ENCODE measurements around the gene VANGL1.

Gene VANGL1

DNA sequence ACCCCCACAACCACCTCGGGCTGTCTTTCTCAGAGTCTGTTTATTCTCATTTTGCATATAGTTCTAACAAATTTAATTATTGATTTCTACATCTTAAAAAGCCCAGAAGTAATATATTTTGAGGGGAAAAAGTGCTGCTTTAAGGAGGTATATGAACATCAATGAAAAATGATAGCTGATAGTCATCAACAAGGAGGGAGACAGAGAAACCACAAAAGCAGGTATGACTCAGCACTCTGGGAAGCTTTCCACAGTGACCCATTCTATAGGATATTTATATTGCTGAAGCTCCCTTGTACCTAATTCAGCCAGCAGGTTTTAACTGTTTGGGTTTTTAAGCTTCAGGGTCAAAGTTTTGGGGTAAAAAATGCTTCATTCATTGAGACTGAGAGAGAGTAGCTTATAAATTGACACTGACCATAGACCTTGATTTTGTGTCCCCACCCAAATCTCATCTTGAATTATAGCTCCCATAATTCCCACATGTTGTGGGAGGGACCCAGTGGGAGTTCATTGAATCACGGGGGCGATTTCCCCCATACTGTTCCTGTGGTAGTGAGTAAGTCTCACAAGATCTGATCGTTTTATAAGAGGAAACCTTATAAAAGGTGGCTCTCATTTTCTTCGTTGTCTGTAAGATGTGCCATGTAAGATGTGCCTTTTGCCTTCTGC lies 27.4 kb downstream of the VANGL1 start:
- DNase-seq, result no peak

DNA sequence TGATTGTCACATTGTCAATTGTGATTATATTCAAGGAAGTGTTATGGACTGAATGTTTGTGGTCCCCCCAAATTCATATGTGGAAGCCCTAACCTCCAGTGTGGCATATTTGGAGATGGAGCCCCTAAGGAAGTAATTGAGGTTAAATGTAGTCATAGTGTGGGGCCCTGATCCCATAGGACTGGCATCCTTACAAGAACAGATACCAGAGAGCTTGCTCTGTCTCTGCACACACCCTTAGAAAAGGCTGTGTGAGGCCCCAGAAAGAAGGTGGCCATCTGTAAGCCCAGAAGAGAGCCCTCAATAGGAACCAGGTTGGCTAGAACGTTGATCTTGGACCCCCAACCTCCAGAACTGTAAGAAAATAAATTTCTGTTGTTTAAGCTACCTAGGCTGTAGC lies 28.1 kb downstream of the VANGL1 start:
- DNase-seq, result no peak

DNA sequence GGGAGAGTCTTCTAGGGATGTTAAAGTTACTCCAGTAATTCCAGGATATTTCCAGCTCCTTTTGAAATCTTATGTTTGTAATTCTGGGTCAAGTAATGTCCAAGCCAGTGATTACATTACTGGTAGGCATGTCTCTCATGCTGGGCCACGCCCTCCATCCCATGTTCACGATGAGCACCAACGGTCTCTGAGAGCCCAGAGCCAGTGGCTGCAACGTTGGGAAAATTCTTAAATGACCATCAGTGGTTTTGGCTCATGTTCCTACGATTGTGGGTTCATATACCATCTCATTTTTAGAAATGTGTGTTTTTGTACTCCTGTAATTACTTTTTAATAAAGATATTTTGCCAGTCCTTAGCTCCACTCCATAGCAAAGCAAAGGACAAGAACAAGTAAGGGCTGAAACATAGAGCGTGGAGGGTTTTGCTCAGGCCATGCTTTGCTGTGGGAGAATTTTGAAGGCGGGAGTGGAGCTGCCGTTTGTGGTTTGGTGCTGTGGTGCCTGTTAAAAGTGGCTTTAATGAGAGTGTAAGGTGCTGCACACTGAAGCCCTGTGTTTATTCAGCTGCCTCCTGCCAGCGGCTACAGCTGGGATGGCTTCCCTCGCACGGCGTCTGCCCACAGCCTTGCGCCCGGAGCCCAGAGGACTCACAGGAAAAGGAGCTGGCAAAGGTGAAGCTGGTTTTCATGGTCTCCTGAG lies 28.9 kb downstream of the VANGL1 start:
- no peak for DNase-seq

DNA sequence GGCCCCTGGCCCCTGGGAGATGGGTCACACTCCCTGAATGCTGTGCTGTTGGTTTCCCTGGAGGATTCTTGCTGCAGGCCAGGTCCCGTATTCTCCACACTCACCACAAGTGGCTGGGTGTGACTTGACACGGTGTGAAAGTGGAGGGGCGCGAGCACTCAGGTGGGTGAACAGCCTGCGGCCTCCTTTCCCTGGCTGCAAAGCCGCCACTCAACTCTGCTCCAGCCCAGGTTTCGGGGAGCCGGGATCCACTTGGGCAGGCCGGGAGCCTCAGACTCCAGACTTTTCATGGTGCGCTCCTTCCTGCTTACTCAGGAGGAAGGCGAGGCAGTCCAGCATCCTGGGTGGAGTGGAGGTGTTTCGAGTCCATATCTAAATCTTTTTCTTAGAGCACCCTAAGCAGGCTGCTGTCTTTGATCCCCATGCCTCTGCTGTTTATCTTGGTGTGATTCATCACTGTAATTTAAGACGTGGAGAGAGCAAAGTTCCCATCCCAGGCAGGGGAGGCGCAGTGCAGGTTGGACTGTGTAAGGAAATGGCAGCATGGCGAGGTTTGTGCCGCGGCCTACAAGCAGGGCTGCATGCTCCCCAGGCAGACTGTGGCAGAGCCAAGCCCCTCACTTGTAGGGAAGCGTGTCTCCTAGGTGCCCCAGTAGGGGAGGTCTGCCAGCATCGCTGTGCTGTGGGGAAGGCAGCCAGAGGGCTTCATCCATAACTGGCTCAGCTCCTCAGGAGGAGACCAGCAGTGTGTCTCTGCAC lies 29.6 kb downstream of the VANGL1 start:
- no peak for DNase-seq

DNA sequence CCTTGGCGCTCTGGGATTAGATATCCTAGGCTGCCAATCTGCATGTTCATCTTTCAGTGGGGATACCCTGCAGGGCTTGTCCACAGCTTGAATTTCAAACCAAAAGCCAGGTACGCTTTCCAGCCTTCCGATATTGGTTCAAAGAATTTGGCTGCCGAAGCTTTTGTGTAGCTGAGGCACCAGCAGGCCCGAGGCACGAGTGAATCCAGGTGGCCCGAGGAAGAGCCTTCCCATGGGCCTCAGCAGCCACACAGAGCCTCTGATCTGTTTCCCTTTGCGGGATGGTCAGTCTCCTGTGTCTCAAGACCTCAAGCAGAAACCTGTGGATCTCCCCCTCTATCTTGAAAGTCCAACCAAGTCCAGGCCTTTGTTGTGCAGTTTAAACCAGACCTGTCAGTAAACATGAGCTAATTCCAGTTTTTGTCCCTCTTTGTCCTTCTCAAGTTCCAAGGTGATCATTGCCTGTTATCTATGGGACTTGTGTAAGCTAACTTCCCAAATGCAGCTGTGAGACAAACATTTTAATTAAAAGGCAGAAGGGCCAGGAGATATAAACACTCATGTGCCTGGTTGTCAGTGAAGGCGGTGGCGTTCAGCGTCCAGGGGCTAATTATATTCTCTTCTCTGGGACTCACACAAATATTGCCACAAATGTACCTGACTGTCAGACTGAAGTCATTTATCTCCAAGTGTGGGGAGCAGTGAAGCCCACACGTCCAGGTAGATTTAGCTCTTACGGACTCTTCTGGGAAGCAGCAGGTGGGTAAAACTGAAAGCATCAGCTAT lies 30.6 kb downstream of the VANGL1 start:
- no peak for DNase-seq

DNA sequence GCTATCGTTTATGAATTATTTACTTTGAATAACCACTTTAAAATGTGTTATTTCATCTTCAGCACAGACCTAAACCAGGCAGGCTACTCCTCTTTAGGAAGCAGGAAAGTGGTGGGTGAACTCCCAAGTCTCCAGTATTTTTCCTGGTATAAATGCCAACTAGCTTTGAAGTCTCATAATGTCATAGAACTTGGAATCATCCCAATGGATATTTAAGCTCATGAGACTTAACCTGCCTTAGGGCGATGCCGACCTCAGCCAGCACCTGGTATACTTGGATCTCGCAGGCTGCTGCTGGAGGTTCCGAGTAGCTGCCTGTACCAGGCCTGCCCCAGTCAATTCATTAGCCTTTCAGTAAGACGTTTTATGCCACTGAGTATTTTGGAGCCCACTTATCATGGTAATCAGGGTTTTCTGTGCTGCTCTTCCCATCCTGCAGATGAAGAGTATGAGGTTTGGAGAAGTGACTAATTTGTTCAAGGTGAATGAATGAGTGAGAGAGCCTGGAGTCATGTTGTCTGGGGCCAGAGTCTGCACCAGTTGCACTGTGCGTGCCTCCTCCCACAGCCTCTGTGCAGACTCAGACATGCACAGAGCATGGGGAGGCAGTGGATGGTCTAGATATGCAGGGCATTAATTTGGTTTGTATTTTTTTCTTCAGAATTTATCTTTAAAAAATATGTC lies 34.9 kb downstream of the VANGL1 start:
- no peak for DNase-seq

DNA sequence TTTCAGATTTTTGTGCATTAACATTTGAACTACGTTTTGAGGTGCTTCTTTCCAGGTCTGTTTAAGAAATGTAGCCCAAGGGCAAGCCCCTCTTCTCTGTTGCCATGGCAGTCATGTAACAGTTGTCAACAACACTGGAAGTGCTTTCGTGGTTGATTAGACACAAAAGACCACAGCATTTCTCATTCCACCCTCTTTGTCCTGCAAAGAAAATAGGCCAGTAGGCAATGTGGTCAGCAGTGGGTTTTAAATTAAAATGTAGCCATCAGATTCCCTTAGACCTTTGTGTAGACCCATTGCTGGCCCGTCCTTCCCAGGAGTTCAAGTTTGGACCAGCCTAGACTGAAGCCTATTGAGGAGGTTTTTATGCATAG lies 35.4 kb downstream of the VANGL1 start:
- DNase-seq, result no peak

DNA sequence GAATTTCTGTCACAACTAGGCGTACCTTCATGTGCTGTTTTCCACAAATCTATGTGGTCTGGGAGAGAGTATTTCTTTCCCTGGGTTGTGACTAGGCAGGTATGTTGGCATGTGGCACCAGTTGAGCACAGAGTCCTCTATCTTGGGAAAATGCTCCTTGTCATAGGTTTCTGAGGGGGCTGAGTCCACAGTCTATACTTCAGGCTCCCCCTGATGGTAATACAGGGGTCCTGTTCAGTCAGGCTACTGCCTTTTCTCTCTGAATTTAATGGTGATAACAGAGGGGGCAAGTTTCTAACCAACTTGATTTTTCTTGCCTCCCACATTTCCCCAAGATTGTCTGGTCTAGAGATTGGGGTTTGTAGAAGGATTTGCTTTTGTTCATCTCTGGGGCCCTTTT lies 35.8 kb downstream of the VANGL1 start:
- no peak for DNase-seq

DNA sequence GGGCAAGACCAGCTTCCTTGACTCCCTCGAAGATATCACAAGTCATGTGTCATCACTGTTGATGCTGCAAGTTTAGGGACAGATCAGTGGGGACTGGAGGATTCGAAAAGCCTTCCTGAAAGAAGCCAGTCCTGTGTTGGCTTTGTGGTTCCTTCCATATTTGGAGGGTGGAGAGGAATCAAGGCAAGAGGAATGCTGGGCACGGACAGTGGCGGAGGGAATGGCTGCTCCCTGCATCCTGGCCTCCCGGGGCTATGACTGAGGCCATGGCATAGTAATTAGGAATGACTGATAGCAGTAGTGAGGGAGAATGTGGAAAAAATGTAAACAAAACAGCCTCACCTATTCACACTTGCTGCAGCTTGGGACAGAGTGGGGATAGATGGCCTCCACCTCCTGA lies 36.4 kb downstream of the VANGL1 start:
- DNase-seq, result no peak

DNA sequence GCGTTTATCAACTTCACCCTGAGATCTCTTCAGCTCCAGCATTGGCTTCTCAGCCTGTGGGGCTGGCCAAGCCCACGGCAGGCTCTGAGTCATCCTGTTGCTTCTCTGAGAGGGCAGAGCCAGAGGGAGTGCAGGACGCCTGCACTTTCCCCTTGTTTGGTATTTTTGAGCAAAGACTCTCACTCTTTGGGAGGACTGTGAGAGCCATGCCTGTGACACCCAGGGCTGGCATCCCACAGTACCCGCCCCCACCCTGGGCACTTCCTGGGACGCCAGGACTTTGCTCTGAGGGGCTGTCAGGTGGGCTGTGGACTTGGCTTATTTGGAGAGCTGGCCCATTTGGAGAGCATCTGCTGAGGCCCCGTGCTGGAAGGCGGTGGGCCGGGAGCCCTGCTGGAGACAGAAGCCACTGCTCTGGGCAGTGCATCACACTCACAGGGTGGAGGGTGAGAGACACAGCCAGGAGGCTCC lies 37.4 kb downstream of the VANGL1 start:
- DNase-seq, result no peak

DNA sequence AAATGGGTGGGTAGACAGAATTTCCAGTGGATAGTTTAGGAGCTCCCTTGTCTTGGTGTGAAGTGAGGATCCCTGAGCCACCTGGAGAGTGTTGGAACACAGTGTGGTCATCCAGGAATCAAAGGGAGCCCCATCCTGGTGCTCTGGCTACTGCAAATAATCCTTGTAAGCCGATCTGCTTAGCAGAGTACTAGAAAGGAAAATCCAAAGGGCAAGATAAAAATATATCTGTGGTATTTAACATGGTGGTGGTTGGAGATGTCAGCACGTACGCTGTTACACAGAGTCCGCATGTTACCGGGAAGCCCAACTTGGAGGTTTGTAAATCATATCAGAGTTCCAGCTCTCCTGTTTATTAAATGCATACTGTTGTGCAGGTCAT lies 39.0 kb downstream of the VANGL1 start:
- DNase-seq, result no peak

DNA sequence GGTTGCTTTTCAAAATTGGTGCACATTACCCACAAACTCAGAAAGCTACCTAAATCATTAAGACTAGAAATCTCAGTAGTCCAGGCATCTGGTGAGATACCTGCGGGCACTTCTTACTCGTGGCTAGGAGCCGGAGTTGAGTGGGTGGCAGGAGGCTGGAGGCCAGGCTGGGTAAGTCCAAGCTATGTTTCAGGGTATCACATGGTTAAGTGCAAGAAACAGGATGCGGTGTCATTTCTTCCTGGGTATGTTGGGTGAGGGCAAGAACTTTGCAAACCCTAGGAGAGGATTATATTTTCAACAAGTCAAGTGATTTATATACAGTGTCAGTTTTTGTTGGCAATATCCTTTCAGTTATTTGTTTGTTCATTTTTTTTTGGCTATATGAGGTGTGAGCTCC lies 41.0 kb downstream of the VANGL1 start:
- no peak for DNase-seq

DNA sequence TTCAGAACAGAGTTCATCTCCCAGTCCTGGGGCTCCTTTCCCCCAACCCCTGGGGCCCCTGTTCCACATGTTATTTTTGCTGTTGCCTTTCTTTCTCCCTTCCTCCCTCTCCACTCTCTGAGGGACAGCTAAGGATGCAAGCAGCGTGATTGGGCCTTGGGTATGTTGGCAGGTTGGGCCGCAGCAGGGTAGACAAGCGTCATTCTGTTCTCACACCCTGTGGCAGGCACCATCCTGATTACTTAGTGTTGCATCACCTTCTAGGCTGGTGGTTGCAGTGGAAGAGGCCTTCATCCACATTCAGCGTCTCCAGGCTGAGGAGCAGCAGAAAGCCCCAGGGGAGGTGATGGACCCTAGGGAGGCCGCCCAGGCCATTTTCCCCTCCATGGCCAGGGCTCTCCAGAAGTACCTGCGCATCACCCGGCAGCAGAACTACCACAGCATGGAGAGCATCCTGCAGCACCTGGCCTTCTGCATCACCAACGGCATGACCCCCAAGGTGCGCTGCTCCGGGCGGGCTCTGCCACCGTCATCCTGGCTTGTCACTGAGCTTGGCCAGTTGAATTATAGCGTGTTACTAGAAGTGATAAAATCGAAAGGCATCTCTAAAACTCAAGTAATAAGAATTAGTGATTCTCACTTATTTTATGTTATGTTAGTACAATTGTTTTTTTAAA lies 43.4 kb downstream of the VANGL1 start:
- DNase-seq, result no peak

DNA sequence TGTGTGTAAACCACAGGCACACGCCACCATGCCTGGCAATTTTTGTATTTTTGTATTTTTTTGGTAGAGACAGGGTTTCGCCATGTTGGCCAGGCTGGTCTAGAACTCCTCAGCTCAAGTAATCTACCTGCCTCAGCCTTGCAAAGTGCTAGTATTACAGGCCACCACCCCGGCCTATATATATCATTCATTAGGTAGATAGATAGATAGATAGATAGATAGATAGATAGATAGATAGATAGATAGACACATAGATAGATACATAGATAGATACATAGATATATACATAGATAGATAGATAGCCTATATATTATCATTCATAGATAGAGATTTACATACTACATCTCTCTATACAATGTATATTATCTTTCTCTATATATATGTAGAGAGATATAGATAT lies 46.0 kb downstream of the VANGL1 start:
- no peak for DNase-seq

DNA sequence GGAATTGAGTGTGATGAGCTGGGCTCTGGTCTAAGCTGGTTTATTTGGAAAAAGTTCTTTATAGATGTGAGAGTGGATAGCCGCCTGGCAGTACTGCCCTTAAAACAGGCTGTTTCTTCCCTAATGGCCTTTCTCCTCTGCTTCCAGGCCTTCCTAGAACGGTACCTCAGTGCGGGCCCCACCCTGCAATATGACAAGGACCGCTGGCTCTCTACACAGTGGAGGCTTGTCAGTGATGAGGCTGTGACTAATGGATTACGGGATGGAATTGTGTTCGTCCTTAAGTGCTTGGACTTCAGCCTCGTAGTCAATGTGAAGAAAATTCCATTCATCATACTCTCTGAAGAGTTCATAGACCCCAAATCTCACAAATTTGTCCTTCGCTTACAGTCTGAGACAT lies 49.2 kb downstream of the VANGL1 start:
- DNase-seq, result no peak

DNA sequence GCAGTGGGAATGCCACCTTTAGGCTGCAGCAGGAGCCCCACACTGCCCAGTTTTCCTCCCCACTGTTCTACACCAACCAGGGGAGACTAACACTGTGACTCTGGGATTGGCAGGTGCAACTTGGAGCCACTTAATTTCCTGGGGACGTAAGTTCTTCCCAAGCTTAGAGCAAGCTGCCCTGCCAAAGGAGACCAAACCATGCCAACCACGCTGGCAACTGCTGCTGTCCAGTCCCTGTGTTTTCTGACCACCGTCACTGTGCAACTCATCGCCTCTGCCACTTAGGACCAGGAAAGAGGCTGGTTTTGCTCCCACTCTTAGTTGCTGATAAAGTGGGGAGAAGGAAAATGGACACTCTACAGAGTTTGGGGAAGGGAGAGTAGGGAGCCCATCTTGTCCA lies 50.5 kb downstream of the VANGL1 start:
- DNase-seq, result no peak

DNA sequence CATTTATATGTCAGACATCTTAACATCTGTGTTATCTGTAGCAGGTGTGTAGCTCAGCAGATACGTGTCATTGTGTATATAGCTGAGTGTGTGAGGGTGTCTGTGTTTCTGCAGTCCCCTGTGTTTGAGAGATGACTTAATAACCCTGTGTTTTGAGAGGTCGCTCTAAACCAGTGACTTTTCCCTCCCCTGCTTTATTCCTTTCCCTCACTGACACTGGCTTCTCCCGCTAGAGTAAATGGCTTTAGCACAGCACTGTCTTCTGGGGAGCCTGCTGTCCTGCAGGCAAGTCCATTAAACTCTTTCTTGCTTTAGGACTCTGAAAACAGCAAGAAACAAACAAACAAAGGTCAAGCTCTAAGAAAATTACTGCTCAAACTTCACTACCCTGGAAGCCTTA lies 53.0 kb downstream of the VANGL1 start:
- no peak for DNase-seq

DNA sequence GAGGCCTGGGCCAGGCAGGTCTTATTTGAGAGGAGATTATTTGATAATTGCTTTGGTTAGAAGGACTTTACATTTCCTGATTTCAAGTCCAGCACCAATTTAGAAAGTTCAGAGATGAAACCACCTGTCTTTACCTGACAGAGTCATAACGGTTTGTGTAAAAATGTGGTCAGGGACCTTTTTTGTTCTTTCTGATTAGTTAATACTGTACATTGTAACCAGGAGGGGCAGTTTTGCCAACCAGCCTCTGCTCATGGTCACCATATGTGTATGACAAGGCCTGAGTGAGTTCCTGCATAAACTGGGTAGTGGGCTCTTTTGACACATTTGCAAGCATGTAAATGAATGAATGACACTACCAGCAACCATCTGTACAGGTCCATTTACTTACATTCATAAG lies 55.8 kb downstream of the VANGL1 start:
- no peak for DNase-seq

DNA sequence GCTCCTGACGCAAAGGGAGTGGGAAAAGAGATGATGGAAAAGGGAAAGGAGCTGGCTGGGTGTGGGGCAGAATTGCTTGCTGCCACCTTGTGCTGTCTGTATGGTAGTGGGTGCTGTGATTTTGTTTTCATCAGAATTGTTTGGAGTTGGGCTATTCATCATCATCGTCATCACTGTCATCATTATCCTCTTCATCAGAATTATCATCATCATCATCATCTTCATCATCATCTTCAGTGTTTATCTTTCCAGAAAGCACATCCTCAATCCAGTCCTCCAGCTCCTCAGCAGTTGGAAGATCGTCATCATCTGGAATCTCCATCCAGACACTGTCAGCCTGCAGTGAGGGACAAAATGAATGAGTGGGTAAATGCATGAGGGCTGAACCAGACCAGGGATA lies 59.3 kb downstream of the VANGL1 start:
- no peak for DNase-seq

DNA sequence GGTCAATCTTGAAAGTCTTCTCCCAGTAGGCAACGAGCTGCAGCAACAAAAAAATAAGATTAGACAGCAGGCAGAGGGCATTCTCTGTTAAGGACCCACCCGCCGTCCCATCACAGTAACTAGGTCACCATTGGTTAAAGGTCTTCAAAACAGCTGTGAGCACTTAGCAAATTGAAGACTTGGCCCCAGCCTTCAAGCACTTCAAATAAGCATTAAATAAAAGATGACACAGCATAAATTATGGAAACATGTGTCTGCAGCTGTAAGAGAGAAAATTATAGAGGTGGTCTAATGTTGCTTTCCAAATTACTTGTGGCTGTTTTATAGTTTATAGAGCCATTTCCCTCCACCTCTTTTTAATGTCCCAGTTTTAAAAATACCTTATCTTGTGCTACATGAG lies 61.2 kb downstream of the VANGL1 start:
- DNase-seq, result no peak

DNA sequence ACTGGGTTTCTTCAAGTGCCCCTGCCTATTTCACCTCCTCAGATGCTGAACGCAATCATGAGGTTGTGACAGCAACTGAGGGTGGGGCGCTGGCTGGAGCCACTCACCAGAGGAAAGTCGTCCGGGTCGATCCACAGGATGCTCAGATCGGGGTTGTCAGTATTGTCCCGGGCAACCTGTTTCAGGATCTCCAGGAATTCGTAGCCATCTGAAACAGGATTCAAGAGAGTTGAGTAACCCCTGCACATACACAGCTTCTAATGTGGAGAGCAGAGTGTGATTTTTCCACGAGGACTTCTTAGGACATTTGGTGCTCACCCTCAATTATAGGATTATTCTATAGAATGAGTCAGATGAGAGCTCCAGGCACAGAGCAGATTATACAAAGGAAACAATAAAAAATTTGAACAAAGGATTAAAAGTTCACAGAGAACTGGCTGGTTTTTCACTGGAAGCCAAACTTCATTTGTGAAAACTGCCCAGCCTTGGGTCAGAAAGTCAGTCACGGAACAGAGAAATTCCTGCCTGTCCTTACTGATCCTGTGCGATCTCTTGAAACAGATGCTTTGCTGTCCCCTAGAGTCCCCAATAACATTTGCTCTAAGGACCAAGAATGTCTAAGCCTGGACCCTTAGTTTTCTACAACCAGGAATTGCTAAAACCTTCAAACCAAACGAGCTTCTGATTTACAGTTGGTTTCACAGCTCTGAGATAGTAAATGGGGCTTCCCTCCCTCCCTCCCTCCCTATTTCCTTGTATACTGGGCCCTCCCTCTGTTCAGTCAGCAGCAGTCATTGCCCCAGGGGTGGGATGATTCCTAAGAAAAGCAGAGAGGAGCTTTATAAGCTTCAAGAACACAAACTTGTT lies 63.5 kb downstream of the VANGL1 start:
- no peak for DNase-seq

Measured in activated effector memory CD4-positive, alpha-beta T cell treated with Interleukin-2 at 50 U/mL for 16 hours (primary cell).